A549 treated with Mapracorat at 1 μM for 4 hours (cell line): ENCODE data around the gene FASTKD3. TPM values are rescaled to one million over a fixed set of nuclear protein-coding genes. Genes with fewer than 3 reads are reported as not detected.

ENCODE experiments used
- total RNA-seq: library from RNA; stranded (reverse); fragments of 200-300 nt; extraction: Qiagen RNA extraction; gene quantifications from 5 replicates; pipeline ENCODE4 v1.2.3, GENCODE V29; 2022

Gene FASTKD3
- 14.0 to 15.4 TPM (median 15.0 TPM) in 5 replicates for total RNA-seq

GRCh38 chr5:7868773-7869473, at the start of gene FASTKD3, which contains the start of gene MTRR:
Gene FASTKD3 (minus strand): TSS chr5:7869031. CDS start chr5:7868083, 948 bp downstream.
Gene MTRR (plus strand): TSS chr5:7869148. CDS start chr5:7870795, 1,647 bp downstream.

GRCh38 chr5:7850395-7851239, 18.2 kb downstream of the FASTKD3 start, which contains the start of gene CFAP90:
Gene CFAP90 (minus strand): TSS chr5:7851133. CDS start chr5:7851021, 112 bp downstream.

Other genes starting within 250 kb of the FASTKD3 start
- 0.30 to 0.68 TPM (median 0.57 TPM) in 5 replicates for gene CFAP90, start 17.9 kb downstream of the FASTKD3 start, total RNA-seq
- 25.6 to 32.3 TPM (median 28.7 TPM) in 5 replicates for gene MTRR, start 117 bp upstream of the FASTKD3 start, total RNA-seq